GM23338 (cell line): Measurements from ENCODE around the gene KTI12.

Experiments used
- CREB1 ChIP-seq: fragments of 250-450 bp; sonication (Bioruptor Pico); IDR thresholded peaks from 2 replicates; pipeline ENCODE4 v1.5.0; 2020; ENCODE audit warnings: low read depth, mild to moderate bottlenecking, moderate library complexity
- CTCF ChIP-seq, 2 experiments: fragments of 200-600 bp in 1 of 2; sonication (generic) in 1 of 2; conservative IDR thresholded peaks; 2 replicates each; pipeline versions ENCODE4 v1.5.1 to v1.6.1; 2016 to 2017; ENCODE audit warnings: antibody characterized with exemption in 2 of 2, low read depth in 2 of 2, mild to moderate bottlenecking in 2 of 2, moderate library complexity in 1 of 2
- ETS1 ChIP-seq: IDR thresholded peaks from 2 replicates; pipeline ENCODE4 v1.6.1; 2016; ENCODE audit warnings: antibody characterized with exemption
- EZH2 ChIP-seq: fragments of 200-600 bp; sonication (generic); IDR thresholded peaks from one replicate; pipeline ENCODE4 v1.8.0; 2017; ENCODE audit warnings: antibody characterized with exemption, mild to moderate bottlenecking, low read depth; ENCODE audit not compliant: unreplicated experiment
- EZH2phosphoT487 ChIP-seq: fragments of 200-600 bp; sonication (generic); IDR thresholded peaks from one replicate; pipeline ENCODE4 v1.8.1; 2018; ENCODE audit warnings: antibody characterized with exemption; ENCODE audit not compliant: unreplicated experiment
- JUNB ChIP-seq: IDR thresholded peaks from one replicate; pipeline ENCODE4 v1.6.1; 2016; ENCODE audit warnings: antibody characterized with exemption; ENCODE audit not compliant: unreplicated experiment
- NANOG ChIP-seq: IDR thresholded peaks from 2 replicates; pipeline ENCODE4 v1.6.1; 2016; ENCODE audit warnings: antibody characterized with exemption, borderline replicate concordance
- POLR2AphosphoS5 ChIP-seq: IDR thresholded peaks from 2 replicates; pipeline ENCODE4 v1.6.1; 2016; ENCODE audit warnings: antibody characterized with exemption, low read depth
- STAT1 ChIP-seq: IDR thresholded peaks from one replicate; pipeline ENCODE4 v1.6.1; 2016; ENCODE audit warnings: antibody characterized with exemption; ENCODE audit not compliant: unreplicated experiment
- ZNF114 ChIP-seq: fragments of 250-450 bp; sonication (Bioruptor Pico); IDR thresholded peaks from 2 replicates; pipeline ENCODE4 v1.5.0; 2020; ENCODE audit warnings: mild to moderate bottlenecking, moderate library complexity
- ZNF331 ChIP-seq: fragments of 250-450 bp; sonication (Bioruptor Pico); IDR thresholded peaks from 2 replicates; pipeline ENCODE4 v1.5.0; 2020; ENCODE audit warnings: low read depth, mild to moderate bottlenecking, moderate library complexity
- ZNF462 ChIP-seq: fragments of 250-450 bp; sonication (Bioruptor Pico); IDR thresholded peaks from 2 replicates; pipeline ENCODE4 v1.5.0; 2020; ENCODE audit warnings: mild to moderate bottlenecking, moderate library complexity
- TF ChIP-seq, protein P1 (sequence below): IDR thresholded peaks from one replicate; pipeline ENCODE4 v1.6.1; 2018; ENCODE audit warnings: antibody characterized with exemption; ENCODE audit not compliant: unreplicated experiment

- TF ChIP-seq CTCF (conservative IDR thresholded peaks at IDR 0.05; ENCODE audit: low read depth in 2 of 2): no peak
- no peak for TF ChIP-seq EZH2phosphoT487
- TF ChIP-seq POLR2AphosphoS5: no peak
- no peak for TF ChIP-seq ETS1
- TF ChIP-seq EZH2: no peak
- no peak for TF ChIP-seq ZNF114 (CRISPR knock-in tag)
- TF ChIP-seq JUNB: no peak
- no peak for TF ChIP-seq CREB1 (CRISPR knock-in tag)
- TF ChIP-seq ZNF462 (CRISPR knock-in tag): no peak
- TF ChIP-seq, protein P1, sequence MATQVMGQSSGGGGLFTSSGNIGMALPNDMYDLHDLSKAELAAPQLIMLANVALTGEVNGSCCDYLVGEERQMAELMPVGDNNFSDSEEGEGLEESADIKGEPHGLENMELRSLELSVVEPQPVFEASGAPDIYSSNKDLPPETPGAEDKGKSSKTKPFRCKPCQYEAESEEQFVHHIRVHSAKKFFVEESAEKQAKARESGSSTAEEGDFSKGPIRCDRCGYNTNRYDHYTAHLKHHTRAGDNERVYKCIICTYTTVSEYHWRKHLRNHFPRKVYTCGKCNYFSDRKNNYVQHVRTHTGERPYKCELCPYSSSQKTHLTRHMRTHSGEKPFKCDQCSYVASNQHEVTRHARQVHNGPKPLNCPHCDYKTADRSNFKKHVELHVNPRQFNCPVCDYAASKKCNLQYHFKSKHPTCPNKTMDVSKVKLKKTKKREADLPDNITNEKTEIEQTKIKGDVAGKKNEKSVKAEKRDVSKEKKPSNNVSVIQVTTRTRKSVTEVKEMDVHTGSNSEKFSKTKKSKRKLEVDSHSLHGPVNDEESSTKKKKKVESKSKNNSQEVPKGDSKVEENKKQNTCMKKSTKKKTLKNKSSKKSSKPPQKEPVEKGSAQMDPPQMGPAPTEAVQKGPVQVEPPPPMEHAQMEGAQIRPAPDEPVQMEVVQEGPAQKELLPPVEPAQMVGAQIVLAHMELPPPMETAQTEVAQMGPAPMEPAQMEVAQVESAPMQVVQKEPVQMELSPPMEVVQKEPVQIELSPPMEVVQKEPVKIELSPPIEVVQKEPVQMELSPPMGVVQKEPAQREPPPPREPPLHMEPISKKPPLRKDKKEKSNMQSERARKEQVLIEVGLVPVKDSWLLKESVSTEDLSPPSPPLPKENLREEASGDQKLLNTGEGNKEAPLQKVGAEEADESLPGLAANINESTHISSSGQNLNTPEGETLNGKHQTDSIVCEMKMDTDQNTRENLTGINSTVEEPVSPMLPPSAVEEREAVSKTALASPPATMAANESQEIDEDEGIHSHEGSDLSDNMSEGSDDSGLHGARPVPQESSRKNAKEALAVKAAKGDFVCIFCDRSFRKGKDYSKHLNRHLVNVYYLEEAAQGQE: no peak
- TF ChIP-seq ZNF331: no peak
- TF ChIP-seq NANOG: no peak
- TF ChIP-seq STAT1: no peak
Observed at GRCh38 chr1:52059321-52059720, 25.7 kb upstream of the KTI12 start.
